Hepatocyte (in vitro differentiated cells): ENCODE data around the gene CGREF1.

ENCODE experiments used
- CTCF ChIP-seq: fragments of 200-600 bp; sonication (generic); IDR thresholded peaks from 2 replicates; pipeline ENCODE4 v1.5.1; 2016; ENCODE audit warnings: antibody characterized with exemption, mild to moderate bottlenecking; ENCODE audit not compliant: poor library complexity
- EZH2 ChIP-seq: fragments of 200-600 bp; sonication (generic); IDR thresholded peaks from 2 replicates; pipeline ENCODE4 v1.6.1; 2016; ENCODE audit warnings: antibody characterized with exemption, mild to moderate bottlenecking, borderline replicate concordance
- EZH2phosphoT487 ChIP-seq: fragments of 200-600 bp; sonication (generic); IDR thresholded peaks from one replicate; pipeline ENCODE4 v1.6.1; 2018; ENCODE audit warnings: antibody characterized with exemption, mild to moderate bottlenecking, low read depth, moderate library complexity; ENCODE audit not compliant: unreplicated experiment, severe bottlenecking

- TF ChIP-seq CTCF: no peak
- no peak for TF ChIP-seq EZH2
- no peak for TF ChIP-seq EZH2phosphoT487
Measured at GRCh38 chr2:27143285-27143684, 24.4 kb upstream of the CGREF1 start.
